PC-9 (cell line): ENCODE data around the gene TCHP. TPM values are rescaled to one million over a fixed set of nuclear protein-coding genes. Genes with fewer than 3 reads are reported as not detected.

Source experiments
- BruUV-seq: library from RNA; stranded (reverse); fragments of 400-500 nt; replicated peaks from 2 replicates; lab custom pipeline; 2021; lab: Mats Ljungman, UMichigan
- CTCF ChIA-PET: fragments of 300-600 bp; sonication (Branson Sonifier 250); formaldehyde crosslinking; loops from one replicate; lab custom pipeline; 2022; ENCODE audit warnings: antibody characterized with exemption; lab: Charles Lee
- POLR2A ChIA-PET: fragments of 300-600 bp; sonication (Branson Sonifier 250); formaldehyde crosslinking; loops from one replicate; lab custom pipeline; 2022; ENCODE audit warnings: antibody characterized with exemption; ENCODE audit not compliant: unreplicated experiment; lab: Charles Lee
- DNase-seq, 2 experiments: peaks; one replicate each; pipeline versions ENCODE4 v3.0.0 to v3.0.0-alpha.2; 2015 to 2022; ENCODE audit warnings: mixed read lengths in 1 of 2
- H2AFZ ChIP-seq: fragments of 200-600 bp; sonication (generic); 2 replicates; pipeline ENCODE4 v1.8.1; 2017; ENCODE audit warnings: antibody characterized with exemption
- H3F3A ChIP-seq: fragments of 200-600 bp; sonication (generic); 2 replicates; pipeline ENCODE4 v1.8.1; 2017; ENCODE audit warnings: antibody characterized with exemption, mild to moderate bottlenecking, low read depth; ENCODE audit not compliant: insufficient read depth
- H3K27ac ChIP-seq: fragments of 200-600 bp; sonication (generic); 2 replicates; pipeline ENCODE4 v1.6.1; 2016; ENCODE audit warnings: mixed run types
- H3K27me3 ChIP-seq: fragments of 200-600 bp; sonication (generic); 2 replicates; pipeline ENCODE4 v1.6.1; 2016; ENCODE audit warnings: low read depth, mixed run types; ENCODE audit not compliant: insufficient read depth
- H3K36me3 ChIP-seq: fragments of 200-600 bp; sonication (generic); 2 replicates; pipeline ENCODE4 v1.6.1; 2016; ENCODE audit warnings: low read depth, mixed run types
- H3K4me1 ChIP-seq: fragments of 200-600 bp; sonication (generic); replicated peaks from 2 replicates; pipeline ENCODE4 v1.6.1; 2016; ENCODE audit warnings: mixed run types; ENCODE audit not compliant: insufficient read depth
- H3K4me2 ChIP-seq: fragments of 200-600 bp; sonication (generic); 2 replicates; pipeline ENCODE4 v1.6.1; 2017; ENCODE audit warnings: mixed run types
- H3K4me3 ChIP-seq: fragments of 200-600 bp; sonication (generic); 2 replicates; pipeline ENCODE4 v1.6.1; 2016; ENCODE audit warnings: mixed run types
- H3K79me2 ChIP-seq: fragments of 200-600 bp; sonication (generic); 2 replicates; pipeline ENCODE4 v1.6.1; 2017; ENCODE audit warnings: low read depth, mixed run types
- H3K9me2 ChIP-seq: fragments of 200-600 bp; sonication (generic); 2 replicates; pipeline ENCODE4 v1.8.1; 2017; ENCODE audit warnings: mild to moderate bottlenecking; ENCODE audit not compliant: insufficient read depth
- H3K9me3 ChIP-seq: fragments of 200-600 bp; sonication (generic); 2 replicates; pipeline ENCODE4 v1.8.1; 2016; ENCODE audit warnings: low read depth; ENCODE audit not compliant: insufficient read depth
- H4K20me1 ChIP-seq: fragments of 200-600 bp; sonication (generic); 2 replicates; pipeline ENCODE4 v1.8.1; 2017; ENCODE audit not compliant: insufficient read depth
- EZH2 ChIP-seq: fragments of 200-600 bp; sonication (generic); IDR thresholded peaks from 2 replicates; pipeline ENCODE4 v1.8.0; 2017; ENCODE audit warnings: antibody characterized with exemption, low read depth
- intact Hi-C: fragments of 100-400 bp; cut with micrococcal nuclease; formaldehyde crosslinking; loops from one replicate; pipeline ENCODE4 v1.10.0; 2022; ENCODE audit not compliant: unreplicated experiment
- total RNA-seq: library from RNA; stranded (reverse); gene quantifications from 2 replicates; pipeline ENCODE4 v1.2.3, GENCODE V29; 2021
- TF ChIP-seq, protein P1 (sequence below): fragments of 200-600 bp; sonication (generic); conservative IDR thresholded peaks from 2 replicates; pipeline ENCODE4 v1.6.1; 2017; ENCODE audit warnings: mixed run types, antibody characterized with exemption, mild to moderate bottlenecking, moderate library complexity

The TCHP gene
- total RNA-seq, 1 experiment from 2014 or later, result 17.6 TPM

- no TSS peak for BruUV-seq
- Histone ChIP-seq H3K9me3 (no peaks in the 10 kb centered on the region), H3K27me3 (no peaks in the 10 kb centered on the region), H3K27ac (no peak overlapping the region), H2AFZ (no peak overlapping the region), H3K4me2 (peak overlapping the region; percentile 84), H3K9me2 (no peaks in the 10 kb centered on the region), H4K20me1 (no peaks in the 10 kb centered on the region), H3K4me3 (peak overlapping the region; percentile 79; the same call in 1 of the 2 replicates), H3K79me2 (peaks cover 54% of the 10 kb centered on the region), H3K4me1 (peaks cover 88% of the 10 kb centered on the region), H3K36me3 (no peaks in the 10 kb centered on the region), H3F3A (peaks cover 41% of the 10 kb centered on the region)
- ChIA-PET CTCF (interaction anchor here (1.0 kb wide), 1 partner anchor 25 kb away, joined by 3 read pairs; no protein-coding TSS in a partner anchor), POLR2A (no interaction called here)
- intact Hi-C loops, result no loop called here
- no peak for TF ChIP-seq EZH2
- TF ChIP-seq, protein P1, sequence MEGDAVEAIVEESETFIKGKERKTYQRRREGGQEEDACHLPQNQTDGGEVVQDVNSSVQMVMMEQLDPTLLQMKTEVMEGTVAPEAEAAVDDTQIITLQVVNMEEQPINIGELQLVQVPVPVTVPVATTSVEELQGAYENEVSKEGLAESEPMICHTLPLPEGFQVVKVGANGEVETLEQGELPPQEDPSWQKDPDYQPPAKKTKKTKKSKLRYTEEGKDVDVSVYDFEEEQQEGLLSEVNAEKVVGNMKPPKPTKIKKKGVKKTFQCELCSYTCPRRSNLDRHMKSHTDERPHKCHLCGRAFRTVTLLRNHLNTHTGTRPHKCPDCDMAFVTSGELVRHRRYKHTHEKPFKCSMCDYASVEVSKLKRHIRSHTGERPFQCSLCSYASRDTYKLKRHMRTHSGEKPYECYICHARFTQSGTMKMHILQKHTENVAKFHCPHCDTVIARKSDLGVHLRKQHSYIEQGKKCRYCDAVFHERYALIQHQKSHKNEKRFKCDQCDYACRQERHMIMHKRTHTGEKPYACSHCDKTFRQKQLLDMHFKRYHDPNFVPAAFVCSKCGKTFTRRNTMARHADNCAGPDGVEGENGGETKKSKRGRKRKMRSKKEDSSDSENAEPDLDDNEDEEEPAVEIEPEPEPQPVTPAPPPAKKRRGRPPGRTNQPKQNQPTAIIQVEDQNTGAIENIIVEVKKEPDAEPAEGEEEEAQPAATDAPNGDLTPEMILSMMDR, result no peak
- DNase-seq, result no peak
Observed at GRCh38 chr12:109878749-109879148, 21.3 kb upstream of the TCHP start.

GRCh38 chr12:109879351-109880042 is 20.6 kb upstream of the TCHP start:
- TSS peak; percentile 53 for BruUV-seq

GRCh38 chr12:109880043-109880931 is 19.8 kb upstream of the TCHP start, which contains the start of gene GLTP:
Gene GLTP (minus strand): TSS chr12:109880541. CDS start chr12:109880374, 167 bp downstream.
- peaks cover 88% of the 10 kb centered on the region for H3K4me1 ChIP-seq
- H3F3A ChIP-seq, result peaks cover 34% of the 10 kb centered on the region
- no peaks in the 10 kb centered on the region for H4K20me1 ChIP-seq
- peak within 1 kb of the TSS; percentile 79 for H3K4me3 ChIP-seq
- no TSS peak for BruUV-seq
- ChIA-PET CTCF (interaction anchor here (0.9 to 1.0 kb wide), 2 partner anchors 27 kb away, joined by 3 to 4 read pairs; no protein-coding TSS in a partner anchor), POLR2A (no interaction called here)
- H3K27me3 ChIP-seq, result no peaks in the 10 kb centered on the region
- no peaks in the 10 kb centered on the region for H3K36me3 ChIP-seq
- H2AFZ ChIP-seq, result peak within 1 kb of the TSS; percentile 89
- peak within 1 kb of the TSS; percentile 56 for H3K27ac ChIP-seq
- H3K4me2 ChIP-seq, result peak within 1 kb of the TSS; percentile 89
- H3K79me2 ChIP-seq, result peaks cover 41% of the 10 kb centered on the region
- TF ChIP-seq EZH2, result no peak
- TF ChIP-seq, protein P1, result no peak
- intact Hi-C loops, result loop anchor here (1.0 kb wide), 2 partner anchors 27 to 75 kb away; no protein-coding TSS in a partner anchor
- peak; percentile 69 to 93 for DNase-seq
- H3K9me3 ChIP-seq, result no peaks in the 10 kb centered on the region
- H3K9me2 ChIP-seq, result no peaks in the 10 kb centered on the region

More at GRCh38 chr12:109879351-109880042, 20.6 kb upstream of the TCHP start:
- H3F3A ChIP-seq, result peaks cover 37% of the 10 kb centered on the region
- H3K27ac ChIP-seq, result no peak overlapping the region
- no peaks in the 10 kb centered on the region for H3K36me3 ChIP-seq
- H3K4me1 ChIP-seq, result peaks cover 88% of the 10 kb centered on the region
- ChIA-PET POLR2A (no interaction called here), CTCF (interaction anchor here (1.0 kb wide), 1 partner anchor 26 kb away, joined by 3 read pairs; no protein-coding TSS in a partner anchor)
- intact Hi-C loops, result loop anchor here (1.0 kb wide), 2 partner anchors 26 to 74 kb away; no protein-coding TSS in a partner anchor
- H3K9me3 ChIP-seq, result no peaks in the 10 kb centered on the region
- H3K79me2 ChIP-seq, result peaks cover 47% of the 10 kb centered on the region
- H3K27me3 ChIP-seq, result no peaks in the 10 kb centered on the region
- H2AFZ ChIP-seq, result peak overlapping the region; percentile 89
- no peak for TF ChIP-seq EZH2
- TF ChIP-seq, protein P1, result no peak
- peak overlapping the region; percentile 79 for H3K4me3 ChIP-seq
- peak overlapping the region; percentile 84 for H3K4me2 ChIP-seq
- no peak for DNase-seq
- no peaks in the 10 kb centered on the region for H4K20me1 ChIP-seq
- no peaks in the 10 kb centered on the region for H3K9me2 ChIP-seq
